Central memory CD8-positive, alpha-beta T cell (primary cell): ENCODE measurements around the gene MEG3.

ENCODE experiments used
- ATAC-seq: fragments of 150-1000 bp; cut with Tn5 transposase; replicated peaks from 2 replicates; pipeline ENCODE4 v1.10.0; 2022; ENCODE audit warnings: mild to moderate bottlenecking, moderate FRiP score, moderate number of reproducible peaks; ENCODE audit not compliant: poor library complexity, severe bottlenecking; ENCODE audit errors: extremely low read depth
- DNase-seq, 2 donors: peaks; one replicate each; pipeline ENCODE4 v3.0.0; 2021; ENCODE audit warnings: low spot score in 2 of 2
- H3K27ac Mint-ChIP-seq: one replicate; pipeline ENCODE4 v1.8.0; 2022; ENCODE audit warnings: low read depth, mild to moderate bottlenecking, moderate library complexity, mixed read lengths
- H3K27me3 Mint-ChIP-seq: one replicate; pipeline ENCODE4 v1.8.0; 2022; ENCODE audit warnings: mixed read lengths
- H3K36me3 Mint-ChIP-seq: one replicate; pipeline ENCODE4 v1.8.0; 2022; ENCODE audit warnings: mild to moderate bottlenecking, moderate library complexity, mixed read lengths; ENCODE audit not compliant: insufficient read depth
- H3K4me1 Mint-ChIP-seq: one replicate; pipeline ENCODE4 v1.8.0; 2022; ENCODE audit warnings: mixed read lengths
- H3K4me3 Mint-ChIP-seq: one replicate; pipeline ENCODE4 v1.8.0; 2022; ENCODE audit warnings: mild to moderate bottlenecking, moderate library complexity, mixed read lengths
- H3K9me3 Mint-ChIP-seq: one replicate; pipeline ENCODE4 v1.8.0; 2022; ENCODE audit warnings: mixed read lengths

The MEG3 gene

DNA sequence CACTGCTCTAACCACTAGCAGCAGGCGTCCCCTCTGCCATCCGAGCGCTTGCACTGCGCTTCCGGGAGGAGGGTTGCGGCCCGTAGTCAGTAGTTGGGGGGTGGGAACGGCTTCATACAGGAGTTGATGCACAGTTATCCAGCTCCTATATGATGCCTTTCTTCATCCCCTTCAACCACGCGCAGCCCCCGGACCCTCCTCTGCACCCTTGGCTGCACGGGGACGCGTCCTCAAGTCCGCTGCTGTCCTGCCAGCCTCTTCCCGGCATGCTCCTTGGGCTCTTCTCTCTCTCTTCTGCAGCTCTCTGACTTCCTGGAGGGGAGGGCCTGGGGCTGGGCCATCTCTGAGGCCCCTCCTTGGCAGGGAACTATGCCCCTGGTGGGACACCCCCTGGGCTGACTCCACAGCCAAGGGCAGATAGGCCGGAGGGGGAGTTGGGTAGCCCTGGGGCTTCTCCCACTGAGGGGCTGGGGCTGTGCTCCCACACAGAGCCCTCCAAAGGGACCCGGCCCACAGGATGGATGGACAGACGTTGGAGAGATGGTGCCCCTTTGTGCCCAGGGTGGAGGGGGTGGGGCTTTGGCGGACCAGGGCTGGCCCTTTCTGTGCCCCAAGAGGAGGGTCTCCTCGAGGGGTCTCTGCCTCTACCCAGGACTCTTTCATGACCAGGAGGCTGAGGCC is 48.6 kb downstream of the MEG3 start:
- no peak for ATAC-seq
- Mint-ChIP-seq H3K4me1 (no peaks in the 10 kb centered on the region), H3K4me3 (no peak overlapping the region), H3K27ac (no peak overlapping the region), H3K36me3 (no peaks in the 10 kb centered on the region), H3K9me3 (no peaks in the 10 kb centered on the region), H3K27me3 (peaks cover 15% of the 10 kb centered on the region)
- no peak for DNase-seq

DNA sequence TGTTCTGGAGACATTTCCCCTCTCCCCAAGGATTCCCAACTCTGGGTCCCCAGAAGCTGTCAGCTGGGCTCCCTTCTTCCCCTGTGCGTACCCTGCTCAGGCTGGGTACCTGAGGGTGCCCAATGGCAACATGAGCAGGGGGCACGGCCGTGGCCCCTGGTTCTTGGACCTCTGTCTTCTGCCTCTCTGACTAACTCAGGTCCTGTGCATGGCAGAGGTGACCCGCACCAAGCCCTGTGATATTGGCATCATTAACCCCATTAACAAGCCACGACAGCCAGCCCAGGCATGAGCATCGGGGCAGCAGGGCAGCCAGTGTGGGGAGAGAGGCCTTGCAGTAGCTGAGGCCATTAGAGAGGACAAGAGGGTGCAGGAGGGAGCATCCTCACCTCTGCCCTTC is 49.2 kb downstream of the MEG3 start:
- Mint-ChIP-seq H3K27me3 (peaks cover 15% of the 10 kb centered on the region), H3K4me1 (no peaks in the 10 kb centered on the region), H3K4me3 (no peak overlapping the region), H3K36me3 (no peaks in the 10 kb centered on the region), H3K9me3 (no peaks in the 10 kb centered on the region), H3K27ac (no peak overlapping the region)
- no peak for DNase-seq
- no peak for ATAC-seq

DNA sequence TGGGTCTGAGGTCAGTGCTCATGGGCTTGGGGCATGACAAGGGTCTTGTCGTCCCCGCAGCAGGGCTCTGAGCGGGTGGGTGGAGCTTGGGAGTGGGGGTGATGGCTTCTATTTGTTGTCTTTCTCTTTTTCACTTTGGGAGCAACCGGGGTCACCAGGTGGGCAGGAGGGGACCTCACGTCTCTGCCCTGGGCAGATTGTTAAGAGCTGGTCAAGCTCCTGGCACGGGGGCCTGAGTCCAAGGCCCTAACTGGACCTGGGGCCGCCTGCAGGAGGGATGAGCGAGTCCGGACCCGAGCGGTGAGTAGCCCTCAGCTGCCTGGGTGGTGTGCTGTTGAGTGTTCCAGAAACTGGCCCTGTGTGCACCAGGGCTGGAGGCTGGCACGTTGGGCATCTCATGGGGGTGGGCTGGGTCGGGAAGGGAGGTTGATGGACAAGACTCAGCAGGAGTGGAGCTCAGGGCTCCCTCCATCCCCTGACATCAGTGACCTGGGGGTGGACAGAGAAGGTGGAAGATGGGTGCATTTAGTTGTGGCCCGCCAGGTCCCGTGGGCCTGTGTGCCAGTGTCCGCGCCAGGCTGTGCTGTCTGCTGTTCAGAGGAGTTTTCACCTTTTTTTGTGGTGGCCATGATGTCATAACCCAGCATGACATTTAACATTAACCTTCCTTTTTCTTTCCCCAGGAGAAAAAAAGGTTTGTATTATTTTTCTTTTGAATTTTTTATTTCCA is 50.1 kb downstream of the MEG3 start:
- Mint-ChIP-seq H3K27me3 (peaks cover 15% of the 10 kb centered on the region), H3K27ac (no peak overlapping the region), H3K4me1 (no peaks in the 10 kb centered on the region), H3K36me3 (no peaks in the 10 kb centered on the region), H3K9me3 (no peaks in the 10 kb centered on the region), H3K4me3 (no peak overlapping the region)
- DNase-seq (no peak), ATAC-seq (no peak)

DNA sequence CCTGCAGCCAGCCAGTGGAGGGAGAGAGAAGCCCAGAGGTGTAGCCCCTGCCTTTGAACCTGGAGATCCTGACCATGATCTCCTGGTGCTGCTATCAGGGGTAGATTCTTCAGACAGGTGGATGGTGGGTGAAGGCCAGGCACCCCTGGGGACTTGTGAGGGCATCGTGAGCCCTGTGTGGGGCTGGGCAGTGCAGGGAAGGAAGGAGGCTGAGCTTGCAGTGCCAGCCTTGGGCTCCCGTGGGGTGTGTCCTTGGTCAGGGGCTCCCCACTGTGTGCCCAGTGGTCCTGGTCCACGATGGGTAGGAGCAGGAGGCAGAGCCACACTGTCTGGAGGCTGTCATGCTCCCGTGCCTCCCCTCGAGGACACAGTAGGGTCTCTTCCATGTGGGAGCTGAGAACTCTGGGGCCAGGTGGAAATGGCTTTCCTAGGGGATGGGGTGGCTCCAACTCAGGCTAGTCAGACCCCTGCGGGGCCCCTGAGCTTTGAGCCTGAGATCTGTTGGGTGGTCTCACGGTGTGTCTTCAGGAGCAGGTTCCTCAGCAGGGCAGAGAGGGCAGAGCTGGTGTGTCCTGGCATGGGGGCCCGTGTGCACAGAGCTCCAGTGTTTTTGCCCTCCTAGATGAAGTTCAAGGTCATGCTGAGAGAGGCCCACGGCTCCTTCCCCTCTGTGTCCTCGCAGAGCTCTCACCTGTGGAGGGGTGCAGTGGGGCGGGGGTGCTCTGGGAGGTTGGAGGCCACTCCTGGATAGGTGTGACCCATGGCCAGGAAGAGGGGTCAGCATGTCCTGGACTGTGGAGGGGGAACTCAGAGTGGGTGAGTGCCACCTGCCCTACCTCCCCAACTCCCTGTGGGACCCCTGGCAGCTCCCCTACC is 52.6 kb downstream of the MEG3 start:
- no peaks in the 10 kb centered on the region for H3K9me3 Mint-ChIP-seq
- H3K36me3 Mint-ChIP-seq: no peaks in the 10 kb centered on the region
- H3K27ac Mint-ChIP-seq: no peak overlapping the region
- no peak for ATAC-seq
- no peak for DNase-seq
- H3K4me1 Mint-ChIP-seq: no peaks in the 10 kb centered on the region
- no peak overlapping the region for H3K4me3 Mint-ChIP-seq
- H3K27me3 Mint-ChIP-seq: peaks cover 15% of the 10 kb centered on the region

DNA sequence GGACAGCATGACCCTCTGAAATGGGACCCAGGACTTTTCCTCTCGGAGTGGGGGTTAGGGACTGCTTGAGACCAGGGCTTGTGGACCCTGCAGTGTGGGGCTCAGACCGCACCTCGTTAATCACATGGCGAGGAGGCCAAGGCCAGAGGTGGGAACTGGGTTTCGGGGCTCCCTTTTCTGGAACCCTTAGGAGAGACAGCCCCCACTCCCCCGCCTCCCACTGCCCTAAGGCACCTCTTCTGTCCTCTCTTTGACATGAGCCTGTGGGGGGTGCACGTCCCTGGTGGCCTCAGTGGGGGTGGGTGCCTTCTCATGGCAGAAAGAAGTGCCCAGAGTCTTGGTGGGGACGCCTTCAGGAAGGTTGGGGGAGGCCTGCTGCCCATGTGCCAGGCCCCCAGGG is 53.3 kb downstream of the MEG3 start:
- no peaks in the 10 kb centered on the region for H3K4me1 Mint-ChIP-seq
- peaks cover 17% of the 10 kb centered on the region for H3K27me3 Mint-ChIP-seq
- DNase-seq (no peak), ATAC-seq (no peak)
- no peak overlapping the region for H3K27ac Mint-ChIP-seq
- H3K36me3 Mint-ChIP-seq: no peaks in the 10 kb centered on the region
- H3K9me3 Mint-ChIP-seq: no peaks in the 10 kb centered on the region
- no peak overlapping the region for H3K4me3 Mint-ChIP-seq

DNA sequence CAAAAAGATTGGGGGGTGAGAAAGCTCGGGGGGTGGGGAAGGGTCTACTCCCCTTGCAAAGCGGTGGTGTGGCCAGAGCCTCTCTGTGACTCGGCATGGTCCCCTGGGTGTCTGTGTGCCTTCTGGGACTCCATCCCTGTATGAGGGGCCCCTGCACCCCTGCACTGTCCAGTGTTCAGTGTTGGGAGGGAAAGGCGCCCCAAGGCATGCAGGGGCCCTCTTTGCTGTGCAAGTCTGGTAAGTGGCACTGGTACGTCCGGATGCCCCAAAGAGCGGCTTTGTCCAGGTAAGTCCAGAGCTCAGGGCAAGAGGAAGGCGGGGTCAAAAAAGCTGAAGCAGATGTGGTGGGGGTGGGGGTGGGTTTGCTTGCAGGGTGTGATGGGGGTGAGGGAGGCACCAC is 53.9 kb downstream of the MEG3 start:
- no peak overlapping the region for H3K4me3 Mint-ChIP-seq
- DNase-seq (no peak), ATAC-seq (no peak)
- H3K27ac Mint-ChIP-seq: no peak overlapping the region
- H3K4me1 Mint-ChIP-seq: no peaks in the 10 kb centered on the region
- no peaks in the 10 kb centered on the region for H3K9me3 Mint-ChIP-seq
- no peaks in the 10 kb centered on the region for H3K36me3 Mint-ChIP-seq
- peaks cover 23% of the 10 kb centered on the region for H3K27me3 Mint-ChIP-seq

DNA sequence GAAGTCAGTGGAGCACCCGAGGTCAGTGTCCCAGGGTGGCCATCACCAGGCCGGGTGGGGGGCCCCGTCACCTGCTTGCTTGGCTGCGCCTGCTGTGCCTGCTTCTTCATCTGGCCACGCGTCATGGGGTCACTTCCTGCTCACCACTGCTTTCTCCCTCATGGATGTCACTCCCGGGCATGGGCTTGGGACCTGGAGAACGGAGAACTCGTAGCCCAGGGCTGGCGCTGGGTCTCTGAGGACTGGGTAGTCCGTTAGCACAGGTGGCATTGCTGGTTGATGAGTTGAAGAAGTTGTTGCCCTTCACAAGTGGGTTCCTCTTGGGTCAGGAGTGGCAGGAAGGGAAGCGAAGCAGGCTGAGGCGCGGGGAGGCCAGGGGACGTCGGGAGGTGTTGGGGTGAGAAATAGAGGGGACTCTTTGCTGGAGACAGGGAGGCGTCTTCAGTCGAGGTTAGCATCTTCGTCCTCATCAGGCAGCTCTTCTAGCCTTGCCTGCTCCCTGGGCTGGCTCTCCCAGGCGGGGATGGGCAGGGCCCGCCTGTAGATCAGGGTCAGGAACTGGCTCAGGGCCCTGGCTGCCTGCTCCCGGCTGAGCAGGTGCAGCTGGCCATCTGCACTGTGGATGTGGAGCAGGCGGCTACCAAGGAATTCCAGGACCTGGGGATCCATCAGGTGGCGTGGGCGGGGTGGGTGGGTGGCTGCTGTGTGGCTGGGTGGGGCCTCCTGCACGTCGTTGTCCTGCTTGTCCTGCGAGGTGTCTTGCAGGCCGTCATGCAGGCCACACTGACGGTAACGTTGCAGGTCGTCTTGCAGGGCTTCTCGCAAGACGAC is 54.6 kb downstream of the MEG3 start:
- DNase-seq: no peak
- peaks cover 30% of the 10 kb centered on the region for H3K27me3 Mint-ChIP-seq
- H3K4me1 Mint-ChIP-seq: no peaks in the 10 kb centered on the region
- no peaks in the 10 kb centered on the region for H3K36me3 Mint-ChIP-seq
- H3K4me3 Mint-ChIP-seq: no peak overlapping the region
- ATAC-seq: no peak
- H3K27ac Mint-ChIP-seq: no peak overlapping the region
- H3K9me3 Mint-ChIP-seq: no peaks in the 10 kb centered on the region

DNA sequence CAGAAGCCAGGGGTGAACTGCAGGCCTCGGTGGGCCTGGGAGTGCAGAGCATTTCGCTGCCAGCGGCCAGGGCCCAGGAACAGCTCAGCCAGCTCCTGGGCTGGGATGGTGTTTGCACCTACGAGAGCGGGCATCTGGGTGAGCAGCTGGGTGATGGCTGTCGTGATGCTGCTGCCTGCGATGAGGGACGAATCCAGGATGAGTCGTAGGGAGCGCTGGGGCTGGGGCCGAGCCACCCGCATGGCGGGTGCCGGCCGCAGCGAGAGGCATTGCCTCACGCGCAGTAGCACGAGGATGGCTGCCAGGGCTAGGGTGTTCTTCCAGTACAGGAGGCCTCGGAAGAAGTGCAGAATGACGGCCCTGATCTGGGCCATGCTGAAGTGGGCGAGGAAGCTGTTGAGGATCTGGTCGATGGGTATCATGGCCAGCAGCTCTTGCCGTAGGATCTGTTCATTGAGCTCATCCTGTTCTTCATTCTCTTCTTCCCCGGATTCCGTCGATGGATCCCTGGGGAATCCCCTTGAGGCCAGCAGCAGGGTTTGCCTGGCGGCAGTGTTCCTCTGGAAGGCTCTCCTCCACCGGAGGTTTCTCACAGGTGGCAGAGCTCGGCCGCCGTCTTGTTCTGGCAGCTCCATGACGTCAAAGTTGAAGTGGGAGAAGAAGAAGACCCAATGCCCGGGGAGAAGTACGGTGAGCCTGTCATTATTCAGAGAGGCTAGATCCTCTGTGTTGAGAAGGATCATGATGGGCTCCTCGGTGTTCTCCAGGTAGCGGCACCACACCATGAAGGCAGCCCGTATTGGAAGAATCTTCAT is 55.5 kb downstream of the MEG3 start:
- Mint-ChIP-seq H3K27me3 (peaks cover 37% of the 10 kb centered on the region), H3K36me3 (no peaks in the 10 kb centered on the region), H3K9me3 (no peaks in the 10 kb centered on the region), H3K4me3 (no peak overlapping the region), H3K27ac (no peak overlapping the region), H3K4me1 (no peaks in the 10 kb centered on the region)
- DNase-seq (no peak), ATAC-seq (no peak)

DNA sequence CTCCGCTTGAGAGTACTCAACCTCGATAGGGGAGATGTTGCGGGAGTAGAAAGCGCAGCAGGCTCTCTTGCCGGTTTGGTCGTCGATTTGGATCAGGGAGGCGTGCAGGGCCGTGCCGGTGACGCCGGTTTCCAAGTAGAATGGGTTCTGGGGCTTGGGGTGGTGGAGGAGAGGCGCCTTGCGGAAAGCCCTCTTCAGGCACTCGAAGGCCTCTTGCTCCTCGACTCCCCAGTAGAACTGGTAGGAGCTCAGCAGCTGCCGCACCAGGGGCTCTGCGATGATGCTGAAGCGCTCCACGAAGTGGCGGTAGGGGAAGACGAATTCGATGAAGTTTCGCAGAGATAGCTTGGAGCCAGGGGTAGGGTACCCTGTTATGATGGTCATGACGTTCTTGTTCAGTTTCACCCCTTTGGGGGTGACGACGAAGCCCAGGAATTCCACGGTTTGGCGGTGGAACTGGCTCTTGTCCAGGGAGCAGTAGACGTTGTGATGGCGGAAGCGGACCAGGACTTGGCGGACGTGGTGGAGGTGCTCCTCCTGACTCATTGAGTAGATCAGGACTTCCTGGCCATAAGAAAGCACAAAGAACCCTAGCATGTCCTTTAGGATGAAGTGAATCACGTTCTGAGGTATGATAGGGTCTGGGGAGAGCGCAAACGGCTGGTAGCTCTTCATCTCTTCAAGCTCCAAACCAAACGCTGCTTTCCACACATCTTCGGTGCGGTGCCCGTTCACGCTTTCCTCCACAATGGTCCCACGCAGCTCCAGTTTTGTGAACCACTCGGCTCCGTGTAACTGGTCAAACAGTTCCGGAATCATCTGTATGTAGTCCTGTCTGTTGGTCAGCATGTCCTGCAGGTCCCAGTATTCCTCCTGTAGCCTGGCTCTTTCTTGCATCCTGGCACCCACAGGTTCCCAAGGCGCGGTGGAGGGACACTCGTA is 56.4 kb downstream of the MEG3 start:
- H3K4me3 Mint-ChIP-seq: no peak overlapping the region
- no peak overlapping the region for H3K27ac Mint-ChIP-seq
- no peaks in the 10 kb centered on the region for H3K36me3 Mint-ChIP-seq
- H3K4me1 Mint-ChIP-seq: no peaks in the 10 kb centered on the region
- peaks cover 37% of the 10 kb centered on the region for H3K27me3 Mint-ChIP-seq
- no peaks in the 10 kb centered on the region for H3K9me3 Mint-ChIP-seq
- ATAC-seq (no peak), DNase-seq (no peak)

DNA sequence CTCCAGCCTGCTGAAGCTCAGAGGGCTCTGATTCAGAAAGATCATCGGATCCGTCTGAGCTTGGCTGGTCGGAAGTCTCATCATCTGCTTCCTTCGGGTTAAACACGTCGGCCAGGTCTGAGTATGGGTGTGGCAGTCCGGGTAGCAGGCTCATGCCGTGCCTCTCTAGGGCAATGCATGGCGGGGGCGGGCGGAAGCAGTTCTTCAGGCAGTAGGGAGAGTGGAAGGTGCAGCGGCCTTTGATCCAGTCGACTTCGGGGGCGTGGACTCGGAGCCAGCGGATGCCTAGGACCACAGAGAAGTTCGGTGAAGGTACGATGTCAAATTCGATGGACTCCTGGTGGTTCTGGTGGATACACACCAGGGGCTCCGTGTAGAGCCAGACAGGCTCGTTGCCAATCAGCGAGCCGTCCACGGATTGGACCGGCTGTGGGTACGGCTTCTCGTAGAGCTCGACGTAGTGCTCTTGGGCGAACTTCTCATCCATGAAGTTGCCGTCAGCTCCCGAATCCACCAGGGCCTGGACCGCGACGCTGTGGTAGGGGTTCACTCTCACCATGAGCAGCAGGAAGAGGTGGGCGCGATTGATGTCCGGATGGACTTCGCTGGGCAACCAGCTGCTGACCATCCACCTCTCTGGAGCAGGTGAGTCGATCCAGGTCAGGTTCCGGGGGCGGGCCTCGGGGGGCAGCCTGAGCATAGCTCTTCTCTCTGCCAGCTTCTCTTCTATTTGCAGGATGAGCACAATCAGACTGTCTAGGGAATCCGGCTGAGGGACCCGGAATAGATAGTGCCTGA is 57.3 kb downstream of the MEG3 start:
- no peaks in the 10 kb centered on the region for H3K9me3 Mint-ChIP-seq
- ATAC-seq (no peak), DNase-seq (no peak)
- H3K36me3 Mint-ChIP-seq: no peaks in the 10 kb centered on the region
- H3K27me3 Mint-ChIP-seq: peaks cover 31% of the 10 kb centered on the region
- no peaks in the 10 kb centered on the region for H3K4me1 Mint-ChIP-seq
- no peak overlapping the region for H3K27ac Mint-ChIP-seq
- no peak overlapping the region for H3K4me3 Mint-ChIP-seq
